Loucy (cell line): ENCODE measurements around the gene APOBEC4.

ENCODE experiments used
- H2AFZ ChIP-seq: fragments of 200-600 bp; sonication (generic); 2 replicates; pipeline ENCODE4 v1.6.0; 2016; ENCODE audit warnings: antibody characterized with exemption, mild to moderate bottlenecking, low read length, moderate library complexity
- H3F3A ChIP-seq: fragments of 200-600 bp; 2 replicates; pipeline ENCODE4 v1.6.0; 2016; ENCODE audit warnings: antibody characterized with exemption, low read depth, mild to moderate bottlenecking
- H3K27me3 ChIP-seq: fragments of 200-600 bp; sonication (generic); 2 replicates; pipeline ENCODE4 v1.6.1; 2014; ENCODE audit warnings: low read length, mild to moderate bottlenecking; ENCODE audit not compliant: insufficient read depth, poor library complexity, severe bottlenecking
- H3K36me3 ChIP-seq: fragments of 200-600 bp; sonication (generic); 2 replicates; pipeline ENCODE4 v1.6.1; 2016; ENCODE audit warnings: low read length; ENCODE audit not compliant: insufficient read depth
- H3K4me1 ChIP-seq: fragments of 200-600 bp; sonication (generic); 2 replicates; pipeline ENCODE4 v1.5.1; 2014; ENCODE audit warnings: low read length, mild to moderate bottlenecking; ENCODE audit not compliant: insufficient read depth, poor library complexity, severe bottlenecking
- H3K4me2 ChIP-seq: fragments of 200-600 bp; sonication (generic); 2 replicates; pipeline ENCODE4 v1.6.0; 2014; ENCODE audit warnings: antibody characterized with exemption, low read length, low read depth, mild to moderate bottlenecking; ENCODE audit not compliant: poor library complexity, severe bottlenecking
- H3K4me3 ChIP-seq: fragments of 200-600 bp; sonication (generic); 2 replicates; pipeline ENCODE4 v1.5.1; 2014; ENCODE audit warnings: low read length, mild to moderate bottlenecking, mixed read lengths; ENCODE audit not compliant: poor library complexity, severe bottlenecking
- H3K79me2 ChIP-seq: fragments of 200-600 bp; sonication (generic); 2 replicates; pipeline ENCODE4 v1.6.1; 2014; ENCODE audit warnings: low read length; ENCODE audit not compliant: insufficient read depth
- H3K9ac ChIP-seq: fragments of 200-600 bp; sonication (generic); 2 replicates; pipeline ENCODE4 v1.6.0; 2014; ENCODE audit warnings: mild to moderate bottlenecking, low read depth, low read length, moderate library complexity; ENCODE audit not compliant: poor library complexity, severe bottlenecking
- H3K9me2 ChIP-seq: fragments of 200-600 bp; sonication (generic); replicated peaks from 2 replicates; pipeline ENCODE4 v1.6.1; 2016; ENCODE audit warnings: low read depth, low read length, mixed read lengths
- H3K9me3 ChIP-seq: fragments of 200-600 bp; sonication (generic); 2 replicates; pipeline ENCODE4 v1.6.1; 2014; ENCODE audit warnings: mild to moderate bottlenecking, antibody characterized with exemption, low read length, low read depth; ENCODE audit not compliant: insufficient read depth
- H4K20me1 ChIP-seq: fragments of 200-600 bp; sonication (generic); 2 replicates; pipeline ENCODE4 v1.6.0; 2014; ENCODE audit warnings: antibody characterized with exemption, low read length, mild to moderate bottlenecking; ENCODE audit not compliant: insufficient read depth, poor library complexity, severe bottlenecking
- EZH2phosphoT487 ChIP-seq: fragments of 200-600 bp; IDR thresholded peaks from 2 replicates; pipeline ENCODE4 v1.6.1; 2018; ENCODE audit warnings: antibody characterized with exemption, mild to moderate bottlenecking, moderate library complexity, borderline replicate concordance
- TF ChIP-seq, protein P1 (sequence below): fragments of 200-600 bp; sonication (generic); conservative IDR thresholded peaks from 2 replicates; pipeline ENCODE4 v1.5.1; 2014; ENCODE audit warnings: mild to moderate bottlenecking, antibody characterized with exemption, low read length

Gene APOBEC4

DNA sequence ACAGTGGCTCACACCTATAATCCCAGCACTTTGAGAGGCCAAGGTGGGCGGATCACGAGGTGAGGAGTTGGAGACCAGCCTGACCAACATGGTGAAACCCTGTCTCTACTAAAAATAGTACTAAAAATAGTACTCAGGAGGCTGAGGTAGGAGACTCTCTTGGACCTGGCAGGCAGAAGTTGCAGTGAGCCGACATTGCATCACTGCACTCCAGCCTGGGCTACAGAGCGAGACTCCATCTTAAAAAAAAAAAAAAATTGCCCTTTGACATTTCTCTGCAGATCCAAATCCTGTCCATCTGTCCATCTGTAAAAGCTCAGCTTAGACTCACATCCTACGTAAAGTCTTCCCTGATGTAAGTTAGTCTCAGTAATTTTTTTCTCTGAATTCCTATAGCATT is 56.6 kb downstream of the APOBEC4 start:
- H4K20me1 ChIP-seq: no peaks in the 10 kb centered on the region
- TF ChIP-seq EZH2phosphoT487: no peak
- TF ChIP-seq, protein P1, sequence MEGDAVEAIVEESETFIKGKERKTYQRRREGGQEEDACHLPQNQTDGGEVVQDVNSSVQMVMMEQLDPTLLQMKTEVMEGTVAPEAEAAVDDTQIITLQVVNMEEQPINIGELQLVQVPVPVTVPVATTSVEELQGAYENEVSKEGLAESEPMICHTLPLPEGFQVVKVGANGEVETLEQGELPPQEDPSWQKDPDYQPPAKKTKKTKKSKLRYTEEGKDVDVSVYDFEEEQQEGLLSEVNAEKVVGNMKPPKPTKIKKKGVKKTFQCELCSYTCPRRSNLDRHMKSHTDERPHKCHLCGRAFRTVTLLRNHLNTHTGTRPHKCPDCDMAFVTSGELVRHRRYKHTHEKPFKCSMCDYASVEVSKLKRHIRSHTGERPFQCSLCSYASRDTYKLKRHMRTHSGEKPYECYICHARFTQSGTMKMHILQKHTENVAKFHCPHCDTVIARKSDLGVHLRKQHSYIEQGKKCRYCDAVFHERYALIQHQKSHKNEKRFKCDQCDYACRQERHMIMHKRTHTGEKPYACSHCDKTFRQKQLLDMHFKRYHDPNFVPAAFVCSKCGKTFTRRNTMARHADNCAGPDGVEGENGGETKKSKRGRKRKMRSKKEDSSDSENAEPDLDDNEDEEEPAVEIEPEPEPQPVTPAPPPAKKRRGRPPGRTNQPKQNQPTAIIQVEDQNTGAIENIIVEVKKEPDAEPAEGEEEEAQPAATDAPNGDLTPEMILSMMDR: no peak

More for the DNA sequence above, 56.6 kb downstream of the APOBEC4 start:
- H3K4me2 ChIP-seq: no peak overlapping the region
- no peaks in the 10 kb centered on the region for H3K9me3 ChIP-seq
- no peak overlapping the region for H2AFZ ChIP-seq
- no peaks in the 10 kb centered on the region for H3K4me1 ChIP-seq
- H3F3A ChIP-seq: no peaks in the 10 kb centered on the region
- H3K9ac ChIP-seq: no peak overlapping the region
- H3K9me2 ChIP-seq: no peaks in the 10 kb centered on the region
- no peak overlapping the region for H3K4me3 ChIP-seq
- no peaks in the 10 kb centered on the region for H3K27me3 ChIP-seq
- no peaks in the 10 kb centered on the region for H3K79me2 ChIP-seq
- H3K36me3 ChIP-seq: no peaks in the 10 kb centered on the region
